Left lung (tissue), 10 donors: ENCODE data around the gene DMPK. TPM values are rescaled to one million over a fixed set of nuclear protein-coding genes. Genes with fewer than 3 reads are reported as not detected.

ENCODE experiments used
- ATAC-seq: fragments of 200-7000 bp; cut with Tn5 transposase; one replicate; pipeline ENCODE4 v1.9.1; 2020; ENCODE audit warnings: moderate library complexity
- DNase-seq, 4 donors: peaks; one replicate each; pipeline ENCODE4 v3.0.0-alpha.2; 2013 to 2020
- H3K27ac ChIP-seq, 2 donors: fragments of 200-600 bp; sonication (generic) in 1 of 2; one replicate each; pipeline versions ENCODE4 v1.5.0 to v1.8.0; 2020 to 2021
- H3K27me3 ChIP-seq, 2 donors: fragments of 200-600 bp; sonication (generic) in 1 of 2; one replicate each; pipeline versions ENCODE4 v1.5.0 to v1.8.0; 2020 to 2021
- H3K36me3 ChIP-seq, 2 donors: fragments of 200-600 bp; sonication (generic) in 1 of 2; one replicate each; pipeline versions ENCODE4 v1.5.0 to v1.8.0; 2020 to 2021
- H3K4me1 ChIP-seq, 2 donors: fragments of 200-600 bp; one replicate each; pipeline ENCODE4 v1.8.0; 2021
- H3K4me3 ChIP-seq, 2 donors: fragments of 200-600 bp; sonication (generic) in 1 of 2; one replicate each; pipeline versions ENCODE4 v1.5.0 to v1.8.0; 2020 to 2021; ENCODE audit warnings: mild to moderate bottlenecking in 1 of 2
- H3K9me3 ChIP-seq, 2 donors: fragments of 200-600 bp; sonication (generic) in 1 of 2; one replicate each; pipeline versions ENCODE4 v1.5.0 to v1.8.0; 2020 to 2021
- CTCF ChIP-seq, 2 donors: fragments of 200-600 bp; sonication (generic) in 1 of 2; IDR thresholded peaks; one replicate each; pipeline versions ENCODE4 v1.5.0 to v1.8.0; 2021; ENCODE audit warnings: antibody characterized with exemption in 2 of 2
- intact Hi-C, 2 donors: fragments of 100-400 bp; cut with DNase I; formaldehyde crosslinking; loops; one replicate each; pipeline versions ENCODE4 v1.11.2 to v1.14.2; 2022
- polyA plus RNA-seq, 6 donors: library from polyadenylated mRNA; unstranded; fragments of 120-200 nt; gene quantifications; one replicate each; pipeline ENCODE4 v1.2.1, GENCODE V29; 2013; ENCODE audit not compliant: insufficient read length in 6 of 6
- total RNA-seq, 2 donors: library from RNA; stranded (reverse); fragmentation: NEBNext Ultra II Directional; extraction: Animal tissue kit (Norgen Biotek cat#: 25700); gene quantifications; one replicate each; pipeline ENCODE4 v1.2.1, GENCODE V29; 2021
- donor health status: DM: no; HTN: yes; CAD: no.
- donor health status: DM: no; HTN: no; CAD: no.

Gene DMPK
- total and polyA plus RNA-seq, 8 donors, result 44.6 to 81.7 (median 58.6) TPM

DNA sequence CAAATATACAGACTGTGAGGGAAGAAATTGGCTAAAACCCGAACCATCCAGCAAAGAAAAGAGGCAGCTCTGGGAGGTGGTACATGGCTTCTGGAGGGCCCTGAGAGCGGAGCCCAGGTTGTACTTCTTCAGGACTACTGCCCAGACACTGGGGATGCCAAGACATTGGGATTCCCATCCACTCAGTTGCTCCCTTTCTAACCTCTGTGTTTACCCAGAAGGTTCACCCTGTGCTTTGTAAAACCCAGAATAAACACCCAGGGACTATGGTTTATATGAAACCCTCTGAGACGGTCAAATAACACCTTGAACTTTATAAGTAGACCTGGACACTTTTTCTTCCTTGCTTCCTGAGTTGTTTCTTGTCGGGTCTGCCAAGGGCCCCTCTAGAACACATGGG lies 39.3 kb downstream of the DMPK start:
- intact Hi-C loops, result no loop called here
- DNase-seq (no peak), ATAC-seq (no peak)
- Histone ChIP-seq H3K4me3 (no peak overlapping the region), H3K27ac (no peak overlapping the region), H3K27me3 (peaks cover 0 to 36% of the 10 kb centered on the region in 2 donors), H3K4me1 (no peaks in the 10 kb centered on the region), H3K9me3 (no peaks in the 10 kb centered on the region), H3K36me3 (no peaks in the 10 kb centered on the region)
- TF ChIP-seq CTCF (IDR thresholded peaks at IDR 0.05), result no peak

DNA sequence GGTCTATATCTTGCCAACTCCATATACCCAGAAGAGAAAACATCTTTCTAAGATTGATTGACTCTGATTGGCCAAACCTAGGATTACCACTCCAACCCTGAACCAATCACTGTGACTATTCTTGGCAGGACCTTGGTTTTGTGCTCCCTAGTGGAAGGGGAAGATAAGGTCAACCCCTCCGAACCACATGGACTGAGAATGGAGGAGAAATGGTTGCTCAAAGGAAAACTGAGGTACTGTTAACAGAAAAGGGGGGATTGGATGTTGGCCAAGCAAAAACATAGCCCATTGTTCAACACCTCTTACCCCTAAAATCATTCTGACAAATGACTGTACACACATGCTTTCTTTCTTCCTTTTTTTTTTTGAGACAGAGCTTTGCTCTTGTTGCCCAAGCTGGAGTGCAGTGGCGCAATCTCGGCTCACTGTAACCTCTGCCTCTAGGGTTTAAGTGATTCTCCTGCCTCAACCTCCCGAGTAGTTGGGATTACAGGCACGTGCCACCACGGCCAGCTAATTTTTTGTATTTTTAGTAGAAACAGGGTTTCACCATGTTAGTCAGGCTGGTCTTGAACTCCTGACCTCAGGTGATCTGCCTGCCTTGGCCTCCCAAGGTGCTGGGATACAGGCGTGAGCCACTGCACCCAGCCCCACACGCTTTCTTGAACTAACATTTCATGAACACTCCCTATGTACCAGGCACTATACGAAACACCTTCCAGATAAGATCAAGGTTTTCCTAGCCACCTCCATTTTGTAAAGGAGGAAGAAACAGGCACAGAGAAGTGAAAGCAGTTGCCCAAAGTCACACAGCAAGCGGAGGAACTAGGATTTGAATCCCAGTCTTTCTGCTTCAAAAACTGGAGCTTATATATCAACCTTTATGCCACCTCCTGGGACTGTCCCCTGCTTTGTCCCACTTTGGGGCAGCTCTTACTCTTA lies 42.5 kb downstream of the DMPK start:
- ATAC-seq (no peak), DNase-seq (no peak)
- no peaks in the 10 kb centered on the region for H3K36me3 ChIP-seq
- no peak overlapping the region for H3K4me3 ChIP-seq
- peaks cover 0 to 26% of the 10 kb centered on the region in 2 donors for H3K27me3 ChIP-seq
- TF ChIP-seq CTCF (IDR thresholded peaks at IDR 0.05), result no peak
- intact Hi-C loops, result no loop called here
- H3K9me3 ChIP-seq, result no peaks in the 10 kb centered on the region
- no peak overlapping the region for H3K27ac ChIP-seq
- H3K4me1 ChIP-seq, result no peaks in the 10 kb centered on the region

DNA sequence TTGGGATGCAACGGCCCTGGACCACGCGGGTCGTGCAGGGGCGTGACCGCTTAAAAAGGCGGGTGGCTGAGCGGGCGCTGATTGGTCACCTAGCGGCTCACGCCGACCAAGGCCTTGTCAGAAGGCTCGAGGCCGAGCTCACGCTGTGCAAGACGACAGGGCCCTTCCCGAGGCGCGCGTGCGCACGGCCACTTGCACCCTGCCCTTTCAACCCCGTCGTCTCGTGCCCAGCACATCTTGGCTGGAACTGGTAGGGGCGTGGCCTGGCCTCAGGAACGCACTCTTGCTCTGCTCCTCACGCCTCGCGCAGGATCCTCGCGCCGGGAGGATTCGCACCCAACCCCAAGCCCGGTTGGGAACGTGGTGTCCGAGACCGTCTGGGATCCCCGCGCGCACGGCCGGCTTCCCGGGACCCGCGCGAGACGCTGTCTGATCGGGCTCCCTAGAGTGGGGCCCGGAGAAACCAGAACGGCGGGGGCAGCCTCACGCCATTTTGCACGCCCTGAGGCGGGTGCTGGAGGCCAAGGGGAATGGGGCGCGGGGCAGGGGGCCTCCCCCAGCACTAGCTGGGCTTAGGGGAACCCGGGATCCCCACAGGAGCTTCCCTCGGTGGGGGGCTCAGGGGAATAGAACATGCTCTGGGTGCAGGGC lies 49.0 kb downstream of the DMPK start, which contains the start of gene MEIOSIN:
Gene MEIOSIN, plus strand, starts transcription at position 280 of the 651 bp plus-strand sequence. CDS start 1,938 bp downstream, outside the sequence.
- intact Hi-C loops, result no loop called here
- Histone ChIP-seq H3K4me1 (peaks cover 0 to 24% of the 10 kb centered on the region in 2 donors), H3K9me3 (no peaks in the 10 kb centered on the region), H3K27ac (no peak within 1 kb of the TSS), H3K4me3 (no peak within 1 kb of the TSS), H3K36me3 (no peaks in the 10 kb centered on the region), H3K27me3 (no peaks in the 10 kb centered on the region)
- peak in 1 of 4 donors; percentile 78 for DNase-seq
- no peak for TF ChIP-seq CTCF (IDR thresholded peaks at IDR 0.05)
- ATAC-seq, result no peak

GRCh38 chr19:45730368-45731288 lies 51.7 kb downstream of the DMPK start, which contains the start of gene FBXO46:
TSS of gene FBXO46 (minus strand) at chr19:45730896. CDS start at chr19:45713495, 17,401 bp downstream.
- DNase-seq (peak; percentile 94 to 98 (median 98)), ATAC-seq (peak; percentile 99)
- Histone ChIP-seq H3K36me3 (no peaks in the 10 kb centered on the region), H3K9me3 (no peaks in the 10 kb centered on the region), H3K27me3 (no peaks in the 10 kb centered on the region), H3K4me1 (peaks cover 0 to 34% of the 10 kb centered on the region in 2 donors), H3K27ac (peak within 1 kb of the TSS in 1 of 2 donors; percentile 45), H3K4me3 (peak within 1 kb of the TSS; percentile 75 to 78)
- intact Hi-C loops, result no loop called here
- TF ChIP-seq CTCF (IDR thresholded peaks at IDR 0.05), result no peak
